Naive thymus-derived CD8-positive, alpha-beta T cell (primary cell): ENCODE data around the gene KANK3. TPM values are rescaled to one million over a fixed set of nuclear protein-coding genes. Genes with fewer than 3 reads are reported as not detected.
"Not testable (repeated sequence)": the region's sequence is repeated elsewhere in the genome, so short reads cannot be mapped to it uniquely, and the experiment has no call there.

Source experiments
- ATAC-seq, 2 donors: fragments of 150-1000 bp; cut with Tn5 transposase in 1 of 2; sonication (Bioruptor Pico), chemical (Tn5 transposase) in 1 of 2; 1 replicate in 1 of 2; 2 replicates in 1 of 2; pipeline ENCODE4 v1.10.0; 2021; ENCODE audit warnings: mild to moderate bottlenecking in 2 of 2, moderate library complexity in 2 of 2
- POLR2A ChIA-PET: fragments of 350-600 bp; sonication (Branson Sonifier 250); formaldehyde crosslinking; loops from one replicate; lab custom pipeline; 2021; ENCODE audit warnings: antibody characterized with exemption; lab: Charles Lee
- DNase-seq, 10 donors: peaks; one replicate each; pipeline versions ENCODE4 v3.0.0 to v3.0.0-alpha.2; 2020 to 2022
- H3K27ac Mint-ChIP-seq, 10 donors: one replicate each; pipeline ENCODE4 v1.8.0; 2020 to 2022; ENCODE audit warnings: mild to moderate bottlenecking in 10 of 10, mixed read lengths in 10 of 10, moderate library complexity in 4 of 10, inconsistent platforms in 1 of 10
- H3K27me3 Mint-ChIP-seq, 5 donors: one replicate each; pipeline ENCODE4 v1.8.0; 2021 to 2022; ENCODE audit warnings: mixed read lengths in 5 of 5
- H3K36me3 Mint-ChIP-seq, 3 donors: one replicate each; pipeline ENCODE4 v1.8.0; 2020 to 2022; ENCODE audit warnings: mixed read lengths in 3 of 3, mild to moderate bottlenecking in 2 of 3, inconsistent platforms in 1 of 3
- H3K4me1 Mint-ChIP-seq, 4 donors: one replicate each; pipeline ENCODE4 v1.8.0; 2021 to 2022; ENCODE audit warnings: mixed read lengths in 4 of 4
- H3K4me3 Mint-ChIP-seq, 10 donors: one replicate each; pipeline ENCODE4 v1.8.0; 2020 to 2022; ENCODE audit warnings: mild to moderate bottlenecking in 10 of 10, mixed read lengths in 10 of 10, moderate library complexity in 6 of 10, inconsistent platforms in 1 of 10
- H3K9me3 Mint-ChIP-seq, 9 donors: one replicate each; pipeline ENCODE4 v1.8.0; 2020 to 2022; ENCODE audit warnings: mixed read lengths in 9 of 9, mild to moderate bottlenecking in 3 of 9, inconsistent platforms in 1 of 9, moderate library complexity in 1 of 9
- polyA plus RNA-seq, 3 donors: library from polyadenylated mRNA; unstranded; fragments of 300-500 nt; fragmentation: Illumina TruSeq; gene quantifications; one replicate each; pipeline ENCODE4 v1.2.3, GENCODE V29; 2021
- total RNA-seq, 8 experiments: library from RNA in 2 of 8; stranded (reverse) in 2 of 8; gene quantifications; one replicate each; pipeline ENCODE4 v1.2.3 and lab custom pipeline; 2021 to 2026

Gene KANK3
- total and polyA plus RNA-seq, 5 experiments from 2014 or later: 0.82 to 3.3 (median 1.5) TPM

DNA sequence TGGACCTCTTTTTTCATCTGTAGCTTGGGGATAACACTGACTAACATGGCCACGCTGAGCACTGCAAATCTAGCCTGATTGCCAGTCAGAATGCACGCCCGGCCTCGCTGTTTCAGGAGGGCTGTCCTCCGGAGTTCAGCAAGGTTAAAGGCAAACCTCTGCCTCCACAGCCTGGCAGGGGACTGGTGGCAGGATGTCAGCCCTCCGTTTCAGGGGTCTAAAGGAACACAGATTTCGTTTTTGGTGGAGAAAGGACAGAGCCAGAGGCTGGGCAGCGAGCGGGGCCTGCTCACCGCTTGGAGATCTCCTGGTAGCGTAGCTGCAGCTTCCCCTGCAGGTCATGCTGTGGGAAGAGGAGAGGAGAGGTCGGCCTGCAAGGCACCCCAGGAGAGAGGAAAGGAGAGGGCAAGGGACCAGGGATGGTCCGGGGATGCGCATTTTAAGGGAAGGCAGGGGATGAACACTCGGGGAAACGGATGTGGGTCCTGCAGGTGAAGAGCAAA lies 22.4 kb downstream of the KANK3 start:
- peak overlapping the region; percentile 92 to 100 (median 98) for H3K27ac Mint-ChIP-seq
- no peaks in the 10 kb centered on the region for H3K9me3 Mint-ChIP-seq
- ATAC-seq (peak; percentile 13 to 24), DNase-seq (peak in 4 of 10 donors; percentile 18 to 65 (median 32))
- peaks cover 0 to 33% (median 4%) of the 10 kb centered on the region in 3 donors for H3K36me3 Mint-ChIP-seq
- peaks cover 12 to 55% (median 38%) of the 10 kb centered on the region in 4 donors for H3K4me1 Mint-ChIP-seq
- POLR2A ChIA-PET: interaction anchor here (0.5 to 3.3 kb wide), 13 partner anchors 10 to 400 kb away, joined by 3 to 25 read pairs (median 5); partner anchors contain the start of genes CERS4, HNRNPM, SNAPC2 and ZNF414
- no peaks in the 10 kb centered on the region for H3K27me3 Mint-ChIP-seq
- H3K4me3 Mint-ChIP-seq: peak overlapping the region; percentile 94 to 100 (median 97)

DNA sequence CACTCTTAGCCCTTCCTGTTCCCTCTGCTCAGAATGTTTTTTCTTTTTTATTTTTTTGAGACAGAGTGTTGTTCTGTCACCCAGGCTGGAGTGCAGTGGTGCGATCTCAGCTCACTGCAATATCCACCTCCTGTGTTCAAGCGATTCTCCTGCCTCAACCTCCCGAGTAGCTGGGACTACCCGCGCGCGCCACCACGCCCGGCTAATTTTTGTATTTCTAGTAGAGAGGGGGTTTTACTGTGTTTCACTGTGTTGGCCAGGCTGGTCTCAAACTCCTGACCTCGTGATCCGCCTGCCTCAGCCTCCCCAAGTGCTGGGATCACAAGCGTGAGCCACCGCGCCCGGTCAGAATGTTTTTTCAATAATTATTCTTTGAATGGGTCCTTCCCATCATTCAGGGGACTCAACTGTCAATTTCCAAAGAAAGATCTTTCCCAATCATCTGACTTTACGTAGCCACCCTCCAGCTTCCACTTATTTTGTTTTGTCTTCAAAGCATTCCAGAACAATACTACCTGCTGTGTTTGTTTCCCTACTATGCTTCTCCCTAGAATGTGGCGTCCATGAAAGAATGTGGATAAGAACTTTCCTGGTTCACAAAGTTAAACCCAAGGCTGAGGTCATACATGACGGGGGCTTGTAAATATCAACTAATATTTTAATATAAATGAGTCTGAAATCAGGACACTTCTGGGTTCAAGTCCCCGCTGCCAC lies 23.1 kb downstream of the KANK3 start:
- no peak for ATAC-seq

DNA sequence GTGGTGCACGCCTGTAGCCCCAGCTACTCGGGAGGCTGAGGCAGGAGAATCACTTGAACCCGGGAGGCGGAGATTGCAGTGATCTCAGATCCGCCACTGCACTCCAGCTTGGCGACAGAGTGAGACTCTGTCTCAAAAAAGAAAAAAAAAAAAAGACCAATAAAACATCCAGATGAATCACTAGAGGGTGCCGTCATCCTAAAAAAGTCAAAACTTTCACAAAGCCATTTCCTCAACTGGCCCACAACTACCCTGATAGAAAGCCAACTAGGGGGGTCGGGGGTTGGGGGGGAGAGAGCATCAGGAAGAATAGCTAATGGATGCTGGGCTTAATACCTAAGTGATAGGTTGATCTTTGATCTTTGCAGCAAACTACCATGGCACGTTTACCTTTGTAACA lies 24.2 kb downstream of the KANK3 start:
- POLR2A ChIA-PET: interaction anchor here (0.7 to 3.3 kb wide), 2 partner anchors 8 to 358 kb away, joined by 3 to 25 read pairs; no protein-coding TSS in a partner anchor
- not testable (repeated sequence) for ATAC-seq, H3K27me3 Mint-ChIP-seq, H3K9me3 Mint-ChIP-seq, DNase-seq
- Mint-ChIP-seq H3K27ac (peak overlapping the region in 4 of 10 donors; percentile 5 to 59 (median 16)), H3K36me3 (peaks cover 0 to 43% (median 11%) of the 10 kb centered on the region in 3 donors), H3K4me3 (peak overlapping the region in 4 of 10 donors; percentile 30 to 94 (median 48)), H3K4me1 (peaks cover 12 to 55% (median 39%) of the 10 kb centered on the region in 4 donors)

More for the DNA sequence above, 23.1 kb downstream of the KANK3 start:
- Mint-ChIP-seq H3K4me3 (peak overlapping the region; percentile 94 to 100 (median 97)), H3K4me1 (peaks cover 12 to 58% (median 39%) of the 10 kb centered on the region in 4 donors), H3K27me3 (no peaks in the 10 kb centered on the region), H3K9me3 (no peaks in the 10 kb centered on the region), H3K27ac (peak overlapping the region; percentile 92 to 100 (median 98)), H3K36me3 (peaks cover 0 to 39% (median 7%) of the 10 kb centered on the region in 3 donors)
- POLR2A ChIA-PET: interaction anchor here (0.6 to 3.3 kb wide), 7 partner anchors 9 to 125 kb away, joined by 4 to 25 read pairs (median 8); no protein-coding TSS in a partner anchor
- no peak for DNase-seq

DNA sequence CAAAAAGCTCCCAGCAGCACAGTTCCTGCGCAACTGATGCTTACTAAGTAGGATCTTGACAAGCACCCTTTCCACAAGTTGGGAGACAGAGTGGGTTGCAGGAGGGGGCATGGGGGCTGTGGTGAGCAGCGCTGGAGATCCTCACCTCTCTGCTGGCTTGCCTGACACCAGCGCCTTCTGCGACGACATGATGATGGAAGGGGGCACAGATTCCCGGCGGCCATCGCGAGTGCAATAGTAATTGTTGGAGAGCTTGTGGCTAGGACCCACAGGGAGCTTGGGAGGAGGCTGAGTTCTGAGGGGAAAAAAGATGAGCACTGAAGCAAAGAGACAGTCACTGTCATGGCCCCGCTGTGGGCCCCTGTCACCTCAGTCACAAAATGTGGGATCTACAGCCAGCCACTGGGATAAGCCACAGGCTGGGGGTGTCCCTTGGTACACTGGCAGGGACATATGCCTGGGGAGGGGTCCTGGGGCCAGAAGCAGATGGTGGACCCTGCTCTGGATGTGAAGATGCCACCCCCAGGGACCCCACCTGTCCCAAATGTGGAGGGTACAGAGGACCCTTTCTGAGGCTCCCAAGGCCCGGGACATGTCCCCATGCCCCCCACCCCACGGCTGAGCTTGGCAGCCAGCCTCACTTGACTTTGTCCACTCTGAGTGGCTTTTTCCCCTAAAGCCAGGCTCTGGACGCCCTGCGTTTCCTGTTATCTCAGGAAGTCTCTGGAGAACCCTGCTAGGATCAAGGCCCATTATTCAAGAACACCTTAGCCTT lies 26.5 kb downstream of the KANK3 start:
- Mint-ChIP-seq H3K27ac (no peak overlapping the region), H3K36me3 (peaks cover 0 to 42% (median 11%) of the 10 kb centered on the region in 3 donors)
- POLR2A ChIA-PET: interaction anchor here (0.6 to 1.0 kb wide), 2 partner anchors 50 to 1832 kb away, joined by 3 to 5 read pairs; no protein-coding TSS in a partner anchor

DNA sequence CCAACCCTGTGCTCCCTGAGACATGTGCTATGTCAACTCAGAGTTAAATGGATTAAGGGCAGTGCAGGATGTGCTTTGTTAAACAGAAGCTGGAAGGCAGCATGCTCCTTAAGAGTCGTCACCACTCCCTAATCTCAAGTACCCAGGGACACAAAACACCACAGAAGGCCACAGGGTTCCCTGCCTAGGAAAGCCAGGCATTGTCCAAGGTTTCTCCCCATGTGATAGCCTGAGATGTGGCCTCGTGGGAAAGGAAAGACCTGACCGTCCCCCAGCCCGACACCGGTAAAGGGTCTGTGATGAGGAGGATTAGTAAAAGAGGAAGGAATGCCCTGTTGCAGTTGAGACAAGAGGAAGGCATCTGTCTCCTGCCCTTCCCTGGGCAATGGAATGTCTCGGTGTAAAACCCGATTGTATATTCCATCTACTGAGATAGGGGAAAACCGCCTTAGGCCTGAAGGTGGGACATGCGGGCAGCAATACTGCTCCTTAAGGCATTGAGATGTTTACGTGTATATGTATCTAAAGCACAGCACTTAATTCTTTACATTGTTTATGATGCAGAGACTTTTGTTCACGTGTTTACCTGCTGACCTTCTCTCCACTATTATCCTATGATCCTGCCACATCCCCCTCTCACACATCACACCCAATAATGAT lies 28.0 kb downstream of the KANK3 start:
- POLR2A ChIA-PET: interaction anchor here (1.0 kb wide), 1 partner anchor 49 kb away, joined by 5 read pairs; no protein-coding TSS in a partner anchor

More for the DNA sequence above, 26.5 kb downstream of the KANK3 start:
- DNase-seq (peak in 1 of 10 donors; percentile 47), ATAC-seq (no peak)
- Mint-ChIP-seq H3K9me3 (no peaks in the 10 kb centered on the region), H3K4me1 (peaks cover 9 to 33% (median 22%) of the 10 kb centered on the region in 4 donors), H3K4me3 (no peak overlapping the region), H3K27me3 (no peaks in the 10 kb centered on the region)

DNA sequence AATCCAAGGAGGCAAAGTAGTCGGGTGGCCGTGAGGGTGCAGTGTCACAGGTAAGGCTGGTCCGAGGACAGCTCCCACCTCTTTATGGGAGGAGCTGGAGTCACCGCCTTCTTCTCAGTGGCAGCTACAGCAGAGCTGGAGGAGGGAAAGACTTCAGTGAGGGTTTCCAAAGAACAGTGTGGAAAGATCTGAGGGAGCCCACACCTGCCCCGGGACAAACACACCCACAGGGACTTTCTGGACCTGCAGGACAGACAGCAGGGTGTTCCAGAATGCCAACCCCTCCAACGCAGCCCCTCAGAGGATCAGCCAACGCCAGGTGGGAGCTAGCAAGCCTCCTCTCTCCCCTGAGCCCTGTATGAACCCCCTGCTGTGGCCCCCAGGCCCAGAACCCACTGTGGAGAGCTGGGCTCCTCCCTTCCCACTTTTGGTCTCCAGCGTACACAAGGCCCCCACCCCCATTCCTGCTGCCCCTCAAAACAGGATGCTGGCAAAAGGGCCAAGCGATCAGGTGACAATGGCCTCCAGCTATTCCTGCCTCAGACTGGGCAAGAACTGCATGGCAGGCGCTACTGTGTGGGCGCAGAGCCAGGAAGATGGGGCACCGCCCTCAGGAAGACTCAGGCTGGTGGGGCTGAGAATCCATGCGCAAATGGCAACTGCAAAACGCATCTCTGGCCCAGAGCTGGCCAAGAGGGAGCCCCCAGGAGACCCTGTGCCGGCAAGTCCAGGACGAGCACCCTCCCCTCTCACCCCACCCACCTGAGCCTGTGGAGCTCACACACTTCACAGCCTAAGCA lies 31.4 kb downstream of the KANK3 start:
- no peak overlapping the region for H3K4me3 Mint-ChIP-seq
- no peaks in the 10 kb centered on the region for H3K27me3 Mint-ChIP-seq
- H3K9me3 Mint-ChIP-seq: no peaks in the 10 kb centered on the region
- DNase-seq: peak in 1 of 10 donors; percentile 55
- peaks cover 11 to 33% (median 27%) of the 10 kb centered on the region in 4 donors for H3K4me1 Mint-ChIP-seq
- POLR2A ChIA-PET: interaction anchor here (3.4 kb wide), 1 partner anchor 9 kb away, joined by 25 read pairs; the partner anchor contains the start of genes NDUFA7 and RPS28
- H3K36me3 Mint-ChIP-seq: peaks cover 0 to 40% (median 8%) of the 10 kb centered on the region in 3 donors
- no peak for ATAC-seq
- no peak overlapping the region for H3K27ac Mint-ChIP-seq

More for the DNA sequence above, 28.0 kb downstream of the KANK3 start:
- H3K27me3 Mint-ChIP-seq, H3K4me3 Mint-ChIP-seq, ATAC-seq, H3K27ac Mint-ChIP-seq, H3K9me3 Mint-ChIP-seq: not testable (repeated sequence)
- peaks cover 0 to 45% (median 11%) of the 10 kb centered on the region in 3 donors for H3K36me3 Mint-ChIP-seq
- H3K4me1 Mint-ChIP-seq: peaks cover 2 to 24% (median 12%) of the 10 kb centered on the region in 4 donors
- DNase-seq: peak in 1 of 10 donors; percentile 53

DNA sequence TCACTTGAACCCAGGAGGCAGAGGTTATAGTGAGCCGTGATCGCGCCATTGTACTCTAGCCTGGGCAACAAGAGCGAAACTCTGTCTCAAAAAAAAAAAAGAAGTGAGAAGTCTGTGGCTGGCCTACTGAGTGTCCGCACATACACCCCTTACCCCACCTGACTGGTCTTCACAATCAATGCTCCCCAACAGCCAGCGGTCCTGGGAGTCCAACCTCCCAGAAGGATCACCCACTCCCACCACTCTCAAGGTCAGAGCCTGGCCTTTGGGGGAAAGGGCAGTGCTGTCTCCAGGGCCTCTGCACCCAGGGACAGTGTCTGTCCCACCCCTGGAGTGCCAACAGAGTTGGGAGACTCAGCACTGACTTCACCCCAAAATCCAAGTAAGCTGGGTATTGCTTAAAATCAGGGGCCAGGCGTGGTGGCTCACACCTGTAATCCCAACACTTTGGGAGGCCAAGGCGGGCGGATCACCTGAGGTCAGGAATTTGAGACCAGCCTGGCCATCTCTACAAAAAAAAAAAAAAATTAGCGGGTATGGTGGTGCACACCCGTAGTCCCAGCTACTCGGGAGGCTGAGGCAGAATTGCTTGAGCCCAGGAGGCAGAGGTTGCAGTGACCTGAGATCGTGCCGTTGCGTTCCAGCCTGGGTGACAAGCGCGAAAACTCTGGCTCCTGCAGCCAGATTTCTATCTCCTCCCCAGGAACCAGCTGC lies 32.6 kb downstream of the KANK3 start:
- ATAC-seq (no peak), DNase-seq (peak in 2 of 10 donors; percentile 0 to 24)
- Mint-ChIP-seq H3K27ac (no peak overlapping the region), H3K36me3 (peaks cover 0 to 33% (median 6%) of the 10 kb centered on the region in 3 donors), H3K9me3 (no peaks in the 10 kb centered on the region), H3K4me1 (peaks cover 16 to 42% (median 36%) of the 10 kb centered on the region in 4 donors), H3K4me3 (no peak overlapping the region), H3K27me3 (no peaks in the 10 kb centered on the region)
- POLR2A ChIA-PET: interaction anchor here (0.7 to 3.4 kb wide), 2 partner anchors 10 to 25 kb away, joined by 3 to 25 read pairs; partner anchors contain the start of genes NDUFA7 and RPS28

DNA sequence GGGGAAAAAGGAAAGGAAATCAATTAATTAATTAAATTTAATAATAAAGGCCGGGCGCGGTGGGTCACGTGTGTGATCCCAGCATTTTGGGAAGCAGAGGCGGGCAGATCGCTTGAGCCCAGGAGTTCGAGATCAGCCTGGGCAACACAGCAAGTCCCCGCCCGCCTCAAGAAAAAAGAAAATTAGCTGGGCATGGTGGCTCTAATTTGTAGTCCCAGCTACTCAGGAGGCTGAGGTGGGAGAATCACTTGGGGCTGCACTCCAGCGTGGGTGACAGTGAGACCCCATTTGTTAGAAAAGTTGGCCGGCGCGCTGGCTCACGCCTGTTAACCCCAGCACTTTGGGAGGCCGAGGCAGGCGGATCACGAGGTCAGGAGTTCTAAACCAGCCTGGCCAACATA lies 34.2 kb downstream of the KANK3 start:
- DNase-seq: peak in 1 of 10 donors; percentile 32
- Mint-ChIP-seq H3K9me3 (no peaks in the 10 kb centered on the region), H3K4me1 (peaks cover 16 to 47% (median 35%) of the 10 kb centered on the region in 4 donors), H3K27ac (peak overlapping the region in 7 of 10 donors; percentile 86 to 95 (median 89)), H3K36me3 (peaks cover 0 to 29% (median 0%) of the 10 kb centered on the region in 3 donors), H3K27me3 (no peaks in the 10 kb centered on the region), H3K4me3 (peak overlapping the region; percentile 90 to 95 (median 93))
- POLR2A ChIA-PET: interaction anchor here (0.6 to 3.4 kb wide), 2 partner anchors 12 kb away, joined by 3 to 25 read pairs; partner anchors contain the start of genes NDUFA7 and RPS28
- no peak for ATAC-seq

DNA sequence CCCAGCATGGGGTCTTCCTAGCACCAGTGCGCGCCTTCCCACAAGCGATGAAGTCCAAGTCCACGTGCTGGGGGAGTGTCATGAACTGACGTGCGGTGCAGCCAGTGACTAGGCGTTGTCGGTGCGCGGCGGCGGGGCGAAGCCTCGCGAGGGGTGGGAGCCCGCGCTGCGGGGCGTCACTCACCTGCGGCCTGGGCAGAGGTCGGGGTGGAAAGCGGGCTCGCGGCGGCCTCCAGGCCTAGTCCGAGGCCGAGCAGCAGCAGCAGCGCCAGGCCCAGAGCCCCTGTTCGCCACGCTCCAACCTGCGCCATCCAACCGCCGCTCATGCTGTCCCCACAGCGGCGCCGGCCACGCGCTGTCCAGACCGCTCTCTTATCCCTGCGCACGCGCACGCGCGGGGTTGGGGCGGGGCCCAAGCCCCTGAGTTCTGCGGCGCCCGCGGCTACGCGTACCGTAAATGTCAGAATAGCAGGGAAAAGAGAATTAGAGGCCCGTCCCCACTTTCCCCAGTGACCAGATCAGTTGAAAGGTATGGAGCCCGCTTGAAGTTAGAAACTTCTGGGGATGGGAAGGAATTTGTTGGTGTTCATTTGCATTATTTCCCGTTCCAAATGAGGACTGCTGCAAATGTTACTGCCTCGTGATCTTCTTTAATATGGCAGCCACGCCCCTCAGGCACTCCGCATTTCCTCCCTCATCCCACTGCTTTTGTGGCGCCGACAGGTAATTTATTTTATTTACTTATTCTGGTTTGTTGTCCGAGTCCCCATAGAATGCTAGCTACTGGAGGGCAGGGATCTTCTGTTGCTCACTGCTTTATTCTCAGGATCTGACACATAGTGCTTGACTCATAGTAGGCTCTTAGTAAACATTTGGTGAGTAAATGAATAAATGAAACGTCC lies 34.8 kb downstream of the KANK3 start, which contains the start of gene CD320:
TSS of gene CD320 (minus strand) at position 394 of the 902 bp plus-strand sequence. CDS start at position 326, 68 bp downstream.
- peak; percentile 94 to 96 for ATAC-seq
- Mint-ChIP-seq H3K36me3 (peaks cover 0 to 30% (median 0%) of the 10 kb centered on the region in 3 donors), H3K4me1 (peaks cover 16 to 47% (median 35%) of the 10 kb centered on the region in 4 donors), H3K27me3 (no peaks in the 10 kb centered on the region), H3K4me3 (peak within 1 kb of the TSS; percentile 90 to 95 (median 93)), H3K27ac (peak within 1 kb of the TSS; percentile 86 to 98 (median 94)), H3K9me3 (no peaks in the 10 kb centered on the region)
- POLR2A ChIA-PET: interaction anchor here (0.6 to 1.2 kb wide), 5 partner anchors 10 to 283 kb away, joined by 3 to 6 read pairs (median 3); partner anchors contain the start of genes NDUFA7 and RPS28
- DNase-seq: peak; percentile 77 to 95 (median 84)
